Neural cell (in vitro differentiated cells): ENCODE results near the gene CTNNA2. TPM values are rescaled to one million over a fixed set of nuclear protein-coding genes. Genes with fewer than 3 reads are reported as not detected.

Experiments used
- H2AFZ ChIP-seq: fragments of 200-600, 300-800 bp; sonication (generic), shearing (Covaris generic); 2 replicates; pipeline ENCODE4 v1.6.0; 2014; ENCODE audit warnings: low read depth, mild to moderate bottlenecking, antibody characterized with exemption, low read length, moderate library complexity
- H3F3A ChIP-seq: fragments of 200-600 bp; shearing (Covaris generic); 2 replicates; pipeline ENCODE4 v1.6.1; 2016; ENCODE audit warnings: mild to moderate bottlenecking, moderate library complexity, mixed read lengths, antibody characterized with exemption, low read length; ENCODE audit not compliant: insufficient read depth, poor library complexity, severe bottlenecking
- H3K27ac ChIP-seq: fragments of 200-600, 300-800 bp; sonication (generic), shearing (Covaris generic); 2 replicates; pipeline ENCODE4 v1.5.1; 2014; ENCODE audit warnings: mild to moderate bottlenecking, low read length, moderate library complexity
- H3K27me3 ChIP-seq: fragments of 300-800, 200-600 bp; sonication (generic), shearing (Covaris generic); 2 replicates; pipeline ENCODE4 v1.6.0; 2014; ENCODE audit warnings: mild to moderate bottlenecking, low read depth, low read length, moderate library complexity; ENCODE audit not compliant: insufficient read depth
- H3K36me3 ChIP-seq: fragments of 300-800, 200-600 bp; sonication (generic), shearing (Covaris generic); 2 replicates; pipeline ENCODE4 v1.5.1; 2014; ENCODE audit warnings: mild to moderate bottlenecking, antibody characterized with exemption, low read length, moderate library complexity; ENCODE audit not compliant: insufficient read depth
- H3K4me2 ChIP-seq: fragments of 300-800, 200-600 bp; sonication (generic), shearing (Covaris generic); 2 replicates; pipeline ENCODE4 v1.6.0; 2014; ENCODE audit warnings: mild to moderate bottlenecking, low read length
- H3K4me3 ChIP-seq: fragments of 300-800, 200-600 bp; sonication (generic), shearing (Covaris generic); 2 replicates; pipeline ENCODE4 v1.5.1; 2014; ENCODE audit warnings: mild to moderate bottlenecking, low read length, moderate library complexity
- H3K79me2 ChIP-seq: fragments of 200-600 bp; shearing (Covaris generic); replicated peaks from 2 replicates; pipeline ENCODE4 v1.6.0; 2014; ENCODE audit warnings: mild to moderate bottlenecking, low read length, moderate library complexity; ENCODE audit not compliant: insufficient read depth
- H3K9ac ChIP-seq: fragments of 300-800, 200-600 bp; sonication (generic), shearing (Covaris generic); 2 replicates; pipeline ENCODE4 v1.6.1; 2016; ENCODE audit warnings: mild to moderate bottlenecking, low read length, mixed read lengths
- H3K9me2 ChIP-seq: fragments of 200-600 bp; shearing (Covaris generic); 2 replicates; pipeline ENCODE4 v1.6.1; 2016; ENCODE audit warnings: mild to moderate bottlenecking, low read length, mixed read lengths; ENCODE audit not compliant: insufficient read depth
- H3K9me3 ChIP-seq: fragments of 200-600, 300-800 bp; sonication (generic), shearing (Covaris generic); 2 replicates; pipeline ENCODE4 v1.6.1; 2016; ENCODE audit warnings: mild to moderate bottlenecking, mixed run types, low read length, moderate library complexity, mixed read lengths
- H4K20me1 ChIP-seq: fragments of 200-600 bp; shearing (Covaris generic); 2 replicates; pipeline ENCODE4 v1.6.1; 2016; ENCODE audit warnings: mild to moderate bottlenecking, mixed run types; ENCODE audit not compliant: insufficient read depth
- EP300 ChIP-seq: fragments of 450-650 bp; conservative IDR thresholded peaks from 2 replicates; pipeline ENCODE4 v1.6.1; 2014; ENCODE audit warnings: antibody characterized with exemption, mild to moderate bottlenecking, moderate library complexity; ENCODE audit not compliant: poor library complexity, severe bottlenecking
- EZH2 ChIP-seq: fragments of 200-600, 300-800 bp; shearing (Covaris generic), sonication (generic); IDR thresholded peaks from 2 replicates; pipeline ENCODE4 v1.6.1; 2014; ENCODE audit warnings: antibody characterized with exemption, low read length, borderline replicate concordance, mild to moderate bottlenecking; ENCODE audit not compliant: insufficient read depth, poor library complexity, severe bottlenecking
- MXI1 ChIP-seq: fragments of 450-650 bp; conservative IDR thresholded peaks from 2 replicates; pipeline ENCODE4 v1.6.1; 2014; ENCODE audit warnings: antibody characterized with exemption, mild to moderate bottlenecking; ENCODE audit not compliant: poor library complexity, severe bottlenecking
- POLR2AphosphoS5 ChIP-seq: IDR thresholded peaks from 2 replicates; pipeline ENCODE4 v1.6.1; 2012
- RAD21 ChIP-seq: fragments of 450-650 bp; conservative IDR thresholded peaks from 2 replicates; pipeline ENCODE4 v1.6.1; 2014; ENCODE audit warnings: antibody characterized with exemption, mild to moderate bottlenecking, moderate library complexity
- SMC3 ChIP-seq: fragments of 450-650 bp; conservative IDR thresholded peaks from 2 replicates; pipeline ENCODE4 v1.6.1; 2014; ENCODE audit warnings: antibody characterized with exemption, mild to moderate bottlenecking, moderate library complexity; ENCODE audit not compliant: poor library complexity
- TAF1 ChIP-seq: IDR thresholded peaks from 2 replicates; pipeline ENCODE4 v1.6.1; 2012; ENCODE audit warnings: low read depth
- polyA plus RNA-seq: library from polyadenylated mRNA; depleted of rRNA; stranded (reverse); fragments of >200 nt; gene quantifications from 2 replicates; pipeline ENCODE4 v1.2.3, GENCODE V29; 2014
- TF ChIP-seq, protein P1 (sequence below): IDR thresholded peaks from 2 replicates; pipeline ENCODE4 v1.6.1; 2012; ENCODE audit warnings: borderline replicate concordance
- TF ChIP-seq, protein P2 (sequence below): fragments of 450-650 bp; IDR thresholded peaks from 2 replicates; pipeline ENCODE4 v1.5.1; 2014; ENCODE audit warnings: antibody characterized with exemption, mild to moderate bottlenecking, moderate library complexity; ENCODE audit not compliant: poor library complexity, severe bottlenecking

Gene CTNNA2
- polyA plus RNA-seq, 1 donor from 2014 or later: 194 TPM

DNA sequence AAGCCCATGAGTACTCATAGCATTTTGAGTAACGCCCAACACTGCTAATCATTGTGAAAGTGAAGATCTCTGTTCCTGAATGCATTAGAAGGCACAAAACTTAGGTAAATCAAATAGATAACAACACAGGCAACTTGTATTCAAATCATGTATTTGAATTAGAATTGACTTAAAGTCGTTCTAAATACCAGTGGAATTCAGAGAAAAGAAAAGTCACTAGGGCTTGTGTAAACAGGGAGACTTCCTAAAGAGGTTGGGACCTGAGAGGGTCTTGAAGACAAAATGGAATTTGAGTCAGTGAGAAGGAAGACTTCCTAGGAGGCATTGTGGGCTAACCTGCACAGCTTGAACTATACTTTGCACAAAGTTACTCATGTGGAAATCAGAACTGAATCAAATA lies 127.2 kb downstream of the CTNNA2 start:
- H3K27ac ChIP-seq: no peak overlapping the region

DNA sequence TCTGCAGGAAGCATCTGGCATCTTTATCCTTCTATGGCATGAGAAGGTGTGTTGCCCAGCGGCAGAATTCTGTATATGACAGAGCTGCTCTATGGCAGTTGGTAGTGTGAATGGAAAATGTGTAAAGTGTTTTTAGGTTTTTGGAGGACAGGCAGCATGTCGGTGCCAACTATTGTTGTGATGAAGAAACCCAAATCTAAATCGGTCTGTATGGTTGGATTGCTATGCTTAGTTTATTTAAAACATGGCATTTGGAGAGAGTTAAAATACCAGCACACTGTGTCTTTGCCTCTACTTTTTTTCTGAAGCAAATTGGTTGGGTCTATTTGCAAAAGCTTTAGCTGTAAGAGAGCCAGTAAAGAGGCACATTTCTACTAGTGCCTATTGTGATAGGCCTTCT lies 136.7 kb downstream of the CTNNA2 start:
- no peaks in the 10 kb centered on the region for H3F3A ChIP-seq
- H3K9ac ChIP-seq: no peak overlapping the region
- no peaks in the 10 kb centered on the region for H3K79me2 ChIP-seq
- H3K27me3 ChIP-seq: no peaks in the 10 kb centered on the region
- H3K36me3 ChIP-seq: peaks cover 7% of the 10 kb centered on the region
- no peaks in the 10 kb centered on the region for H3K9me2 ChIP-seq
- no peak overlapping the region for H3K4me3 ChIP-seq
- no peak overlapping the region for H3K4me2 ChIP-seq
- TF ChIP-seq, protein P1, sequence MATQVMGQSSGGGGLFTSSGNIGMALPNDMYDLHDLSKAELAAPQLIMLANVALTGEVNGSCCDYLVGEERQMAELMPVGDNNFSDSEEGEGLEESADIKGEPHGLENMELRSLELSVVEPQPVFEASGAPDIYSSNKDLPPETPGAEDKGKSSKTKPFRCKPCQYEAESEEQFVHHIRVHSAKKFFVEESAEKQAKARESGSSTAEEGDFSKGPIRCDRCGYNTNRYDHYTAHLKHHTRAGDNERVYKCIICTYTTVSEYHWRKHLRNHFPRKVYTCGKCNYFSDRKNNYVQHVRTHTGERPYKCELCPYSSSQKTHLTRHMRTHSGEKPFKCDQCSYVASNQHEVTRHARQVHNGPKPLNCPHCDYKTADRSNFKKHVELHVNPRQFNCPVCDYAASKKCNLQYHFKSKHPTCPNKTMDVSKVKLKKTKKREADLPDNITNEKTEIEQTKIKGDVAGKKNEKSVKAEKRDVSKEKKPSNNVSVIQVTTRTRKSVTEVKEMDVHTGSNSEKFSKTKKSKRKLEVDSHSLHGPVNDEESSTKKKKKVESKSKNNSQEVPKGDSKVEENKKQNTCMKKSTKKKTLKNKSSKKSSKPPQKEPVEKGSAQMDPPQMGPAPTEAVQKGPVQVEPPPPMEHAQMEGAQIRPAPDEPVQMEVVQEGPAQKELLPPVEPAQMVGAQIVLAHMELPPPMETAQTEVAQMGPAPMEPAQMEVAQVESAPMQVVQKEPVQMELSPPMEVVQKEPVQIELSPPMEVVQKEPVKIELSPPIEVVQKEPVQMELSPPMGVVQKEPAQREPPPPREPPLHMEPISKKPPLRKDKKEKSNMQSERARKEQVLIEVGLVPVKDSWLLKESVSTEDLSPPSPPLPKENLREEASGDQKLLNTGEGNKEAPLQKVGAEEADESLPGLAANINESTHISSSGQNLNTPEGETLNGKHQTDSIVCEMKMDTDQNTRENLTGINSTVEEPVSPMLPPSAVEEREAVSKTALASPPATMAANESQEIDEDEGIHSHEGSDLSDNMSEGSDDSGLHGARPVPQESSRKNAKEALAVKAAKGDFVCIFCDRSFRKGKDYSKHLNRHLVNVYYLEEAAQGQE: no peak
- TF ChIP-seq EP300: no peak
- H2AFZ ChIP-seq: no peak overlapping the region
- H3K9me3 ChIP-seq: no peaks in the 10 kb centered on the region
- no peaks in the 10 kb centered on the region for H4K20me1 ChIP-seq
- no peak overlapping the region for H3K27ac ChIP-seq

More for the DNA sequence above, 127.2 kb downstream of the CTNNA2 start:
- Histone ChIP-seq H3K9ac (no peak overlapping the region), H3K9me2 (no peaks in the 10 kb centered on the region), H3K9me3 (no peaks in the 10 kb centered on the region), H3F3A (no peaks in the 10 kb centered on the region), H3K27me3 (no peaks in the 10 kb centered on the region), H3K4me3 (no peak overlapping the region), H2AFZ (no peak overlapping the region), H3K79me2 (no peaks in the 10 kb centered on the region), H3K36me3 (no peaks in the 10 kb centered on the region), H4K20me1 (no peaks in the 10 kb centered on the region), H3K4me2 (no peak overlapping the region)
- TF ChIP-seq MXI1 (no peak), SMC3 (no peak)

DNA sequence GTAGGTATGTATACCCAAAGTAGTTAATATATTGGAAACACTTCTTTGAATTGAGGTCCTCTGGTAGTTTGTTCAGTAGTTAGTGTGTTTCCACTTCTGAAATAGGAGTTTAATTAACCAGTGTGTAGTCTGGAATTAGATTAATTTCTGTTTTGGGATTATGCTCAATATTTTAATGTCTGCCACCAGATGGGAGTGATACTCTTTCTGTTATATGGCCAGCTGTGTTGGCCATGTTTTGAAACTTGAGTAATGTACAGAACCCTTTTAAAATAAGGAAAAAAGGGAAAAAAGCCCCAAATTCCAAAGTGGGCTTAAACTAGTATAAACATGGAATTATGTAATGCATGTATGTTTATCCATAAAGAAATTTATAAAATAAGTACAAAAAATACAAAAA lies 147.7 kb downstream of the CTNNA2 start:
- no peaks in the 10 kb centered on the region for H3K9me2 ChIP-seq
- no peaks in the 10 kb centered on the region for H4K20me1 ChIP-seq
- no peaks in the 10 kb centered on the region for H3K36me3 ChIP-seq
- H3K9ac ChIP-seq: no peak overlapping the region
- H3K4me2 ChIP-seq: no peak overlapping the region
- H3F3A ChIP-seq: no peaks in the 10 kb centered on the region
- no peak overlapping the region for H3K27ac ChIP-seq
- no peak overlapping the region for H2AFZ ChIP-seq
- no peak overlapping the region for H3K4me3 ChIP-seq
- TF ChIP-seq, protein P1: no peak
- TF ChIP-seq POLR2AphosphoS5 (no peak), EZH2 (no peak), EP300 (no peak), RAD21 (no peak), MXI1 (no peak), SMC3 (no peak), TAF1 (no peak)
- TF ChIP-seq, protein P2, sequence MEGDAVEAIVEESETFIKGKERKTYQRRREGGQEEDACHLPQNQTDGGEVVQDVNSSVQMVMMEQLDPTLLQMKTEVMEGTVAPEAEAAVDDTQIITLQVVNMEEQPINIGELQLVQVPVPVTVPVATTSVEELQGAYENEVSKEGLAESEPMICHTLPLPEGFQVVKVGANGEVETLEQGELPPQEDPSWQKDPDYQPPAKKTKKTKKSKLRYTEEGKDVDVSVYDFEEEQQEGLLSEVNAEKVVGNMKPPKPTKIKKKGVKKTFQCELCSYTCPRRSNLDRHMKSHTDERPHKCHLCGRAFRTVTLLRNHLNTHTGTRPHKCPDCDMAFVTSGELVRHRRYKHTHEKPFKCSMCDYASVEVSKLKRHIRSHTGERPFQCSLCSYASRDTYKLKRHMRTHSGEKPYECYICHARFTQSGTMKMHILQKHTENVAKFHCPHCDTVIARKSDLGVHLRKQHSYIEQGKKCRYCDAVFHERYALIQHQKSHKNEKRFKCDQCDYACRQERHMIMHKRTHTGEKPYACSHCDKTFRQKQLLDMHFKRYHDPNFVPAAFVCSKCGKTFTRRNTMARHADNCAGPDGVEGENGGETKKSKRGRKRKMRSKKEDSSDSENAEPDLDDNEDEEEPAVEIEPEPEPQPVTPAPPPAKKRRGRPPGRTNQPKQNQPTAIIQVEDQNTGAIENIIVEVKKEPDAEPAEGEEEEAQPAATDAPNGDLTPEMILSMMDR: no peak
- H3K27me3 ChIP-seq: no peaks in the 10 kb centered on the region
- H3K9me3 ChIP-seq: no peaks in the 10 kb centered on the region
- H3K79me2 ChIP-seq: no peaks in the 10 kb centered on the region
